ENCODE measurements around the gene BEND4.

Gene BEND4

DNA sequence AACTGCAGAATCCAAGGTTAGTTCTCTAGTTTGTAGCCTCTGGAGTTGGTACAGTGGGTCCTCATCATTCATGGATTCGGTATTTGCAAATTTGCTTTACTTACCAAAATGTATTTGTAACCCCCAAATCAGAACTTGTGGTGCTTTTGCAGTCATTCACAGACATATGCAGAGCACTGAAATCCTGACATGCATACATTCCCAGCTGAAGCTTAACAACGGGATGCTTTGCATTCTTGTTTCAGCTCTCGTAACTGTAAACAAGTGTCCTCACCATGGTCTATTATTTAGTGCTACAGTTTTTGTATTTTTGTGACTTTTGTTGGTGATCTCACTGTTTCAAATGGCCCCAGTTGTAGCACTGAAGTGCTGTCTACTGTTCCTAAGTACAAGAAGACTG lies 16.1 kb downstream of the BEND4 start:
- TF ChIP-seq GATA3 (IDR thresholded peaks at IDR 0.05; ENCODE audit: low read depth, low read length) (no peak), GATA2 (IDR thresholded peaks at IDR 0.05; ENCODE audit: low read depth, low read length) (no peak)

DNA sequence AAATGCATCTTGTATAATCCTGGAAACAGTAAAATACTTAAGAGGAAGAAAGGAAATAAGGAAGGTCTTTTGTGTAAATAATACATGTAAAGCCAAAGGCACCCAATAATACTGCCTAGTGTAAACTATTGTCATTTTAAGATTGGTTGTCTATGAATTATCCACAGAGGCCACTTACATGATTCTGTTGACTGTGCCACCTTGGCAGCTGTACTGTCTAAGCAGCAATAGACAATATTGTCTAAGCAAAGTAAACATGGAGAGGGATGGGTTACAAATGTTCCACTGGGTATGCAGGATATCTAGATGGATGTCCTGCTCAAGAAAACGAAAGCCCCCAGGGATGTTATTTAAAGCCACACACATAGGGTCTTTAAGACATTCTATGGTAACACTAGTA lies 19.4 kb downstream of the BEND4 start:
- TF ChIP-seq GATA2 (IDR thresholded peaks at IDR 0.05; ENCODE audit: low read depth, low read length), result no peak
- TF ChIP-seq GATA3 (IDR thresholded peaks at IDR 0.05; ENCODE audit: low read depth, low read length), result no peak

DNA sequence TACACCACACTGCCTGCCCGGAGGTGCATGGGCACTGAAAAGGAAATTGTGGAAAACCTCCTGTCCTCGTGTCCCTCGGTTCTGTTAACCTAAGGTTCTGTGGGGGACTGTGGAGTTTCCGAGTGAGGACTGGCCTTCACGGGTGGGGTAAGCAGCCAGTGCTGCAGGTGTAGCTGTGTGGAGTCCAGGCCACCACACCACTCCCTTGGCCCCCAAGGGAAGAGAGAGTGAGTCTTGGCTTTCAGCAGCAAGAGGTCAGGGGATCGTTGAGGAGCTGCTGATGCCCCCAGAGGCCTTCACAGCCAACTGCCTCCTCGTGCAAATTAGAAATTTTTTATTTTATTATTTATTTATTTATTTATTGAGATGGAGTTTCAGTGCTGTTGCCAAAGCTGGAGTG lies 20.4 kb downstream of the BEND4 start:
- no peak for TF ChIP-seq GATA3 (IDR thresholded peaks at IDR 0.05; ENCODE audit: low read depth, low read length)
- no peak for TF ChIP-seq GATA2 (IDR thresholded peaks at IDR 0.05; ENCODE audit: low read depth, low read length)

DNA sequence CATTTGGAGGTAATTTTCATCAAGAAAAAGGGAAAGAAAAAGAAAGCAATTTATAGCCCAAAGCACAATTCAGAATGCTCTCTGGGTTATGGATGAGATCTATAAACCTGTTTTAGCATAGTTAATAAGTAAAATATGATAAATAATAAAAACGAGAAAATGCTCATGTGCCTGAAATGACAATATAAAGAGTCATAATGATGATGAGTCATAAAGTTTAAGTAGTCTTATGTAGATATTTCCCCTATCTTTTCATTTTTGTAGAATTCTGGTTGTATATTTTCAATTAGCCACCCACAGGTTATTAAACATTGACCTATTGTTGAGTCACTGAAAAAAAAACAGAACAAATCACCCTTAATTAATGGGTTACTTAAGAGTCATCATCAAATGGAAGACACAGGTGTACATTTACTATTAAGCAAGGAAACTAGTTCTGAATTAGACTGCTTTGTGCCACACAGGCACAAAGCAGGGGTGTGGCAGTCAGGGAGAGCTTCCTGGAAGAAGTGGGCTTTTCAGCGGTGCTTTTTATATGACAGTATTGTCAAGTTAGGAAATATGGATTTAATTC lies 29.3 kb downstream of the BEND4 start:
- no peak for TF ChIP-seq GATA2 (IDR thresholded peaks at IDR 0.05; ENCODE audit: low read depth, low read length)
- no peak for TF ChIP-seq GATA3 (IDR thresholded peaks at IDR 0.05; ENCODE audit: low read depth, low read length)

DNA sequence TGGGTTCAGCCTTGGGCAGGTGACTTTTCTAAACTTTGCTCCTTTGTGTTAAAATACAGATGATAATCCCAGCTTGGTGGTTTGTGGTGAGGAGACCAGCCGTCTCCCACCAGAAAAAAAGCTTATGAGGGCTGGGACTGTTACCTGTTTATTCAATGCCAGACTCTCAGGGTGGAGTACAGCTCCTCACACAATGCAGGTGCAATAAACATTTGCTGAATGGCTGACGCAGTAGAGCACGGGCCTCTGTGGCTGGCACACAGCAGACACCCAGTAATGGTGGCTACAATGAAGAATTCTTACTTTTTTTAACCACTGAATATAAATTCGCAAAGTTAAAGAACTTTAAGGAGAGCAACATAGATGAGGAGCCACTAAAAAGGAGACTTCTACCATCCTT lies 30.2 kb downstream of the BEND4 start:
- TF ChIP-seq GATA2 (IDR thresholded peaks at IDR 0.05; ENCODE audit: low read depth, low read length) (no peak), GATA3 (IDR thresholded peaks at IDR 0.05; ENCODE audit: low read depth, low read length) (no peak)

DNA sequence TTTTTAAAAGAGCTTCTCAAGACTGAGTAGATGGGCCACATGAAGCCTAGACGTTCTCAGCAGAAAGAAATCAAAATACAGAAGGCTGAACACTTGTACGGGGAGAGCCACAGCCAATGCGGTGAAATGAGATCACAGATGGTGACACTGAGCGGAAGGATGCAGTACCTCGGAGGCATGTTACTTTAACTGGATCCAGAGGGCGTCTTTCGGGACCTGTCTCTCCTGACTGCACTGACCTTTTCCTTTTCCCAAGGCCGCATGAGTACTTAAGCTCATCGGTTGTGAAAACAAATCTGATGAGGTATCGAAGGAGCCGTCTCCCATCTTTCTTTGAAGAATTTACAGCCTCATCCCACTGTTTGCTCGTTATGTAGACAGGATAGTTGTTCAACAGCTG lies 32.6 kb downstream of the BEND4 start:
- TF ChIP-seq GATA2 (IDR thresholded peaks at IDR 0.05; ENCODE audit: low read depth, low read length) (no peak), GATA3 (IDR thresholded peaks at IDR 0.05; ENCODE audit: low read depth, low read length) (no peak)

DNA sequence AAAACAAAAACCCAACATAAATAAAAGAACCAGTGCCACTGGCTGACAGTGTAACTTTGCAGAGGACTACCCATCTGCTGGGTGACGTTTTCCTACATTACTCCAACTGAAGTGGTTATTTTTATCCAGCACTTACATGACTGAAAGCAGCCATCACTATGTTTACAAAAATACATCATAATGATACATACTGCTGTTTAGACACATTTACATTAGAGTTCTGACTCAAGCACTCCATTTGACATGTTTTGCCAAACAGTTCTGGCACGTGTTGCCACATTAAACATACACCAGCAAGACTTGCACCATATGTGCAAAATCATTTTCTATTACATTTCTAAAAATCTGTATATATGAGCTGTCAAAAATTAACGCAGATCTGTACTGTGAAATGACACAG lies 39.6 kb downstream of the BEND4 start:
- no peak for TF ChIP-seq GATA3 (IDR thresholded peaks at IDR 0.05; ENCODE audit: low read depth, low read length)
- TF ChIP-seq GATA2 (IDR thresholded peaks at IDR 0.05; ENCODE audit: low read depth, low read length), result no peak

DNA sequence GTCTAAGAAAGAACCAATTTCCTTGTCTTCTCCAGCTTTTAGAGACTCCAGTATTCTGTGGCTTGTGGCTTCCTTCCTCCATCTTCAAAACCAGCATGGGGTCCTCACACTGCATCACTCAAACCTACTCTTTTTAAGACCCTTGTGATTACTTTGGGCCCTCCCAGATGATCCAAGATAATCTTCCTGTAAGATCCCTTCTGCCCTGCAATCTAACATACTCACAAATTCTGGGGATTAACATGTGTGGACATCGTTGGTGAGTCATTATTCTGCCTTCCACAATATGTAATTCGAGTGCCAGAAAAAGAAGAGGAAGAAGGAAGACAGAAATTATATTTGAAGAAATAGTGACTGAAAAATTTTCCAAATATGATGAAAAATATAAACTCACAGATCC lies 47.9 kb downstream of the BEND4 start:
- TF ChIP-seq GATA2 (IDR thresholded peaks at IDR 0.05; ENCODE audit: low read depth, low read length) (no peak), GATA3 (IDR thresholded peaks at IDR 0.05; ENCODE audit: low read depth, low read length) (no peak)

DNA sequence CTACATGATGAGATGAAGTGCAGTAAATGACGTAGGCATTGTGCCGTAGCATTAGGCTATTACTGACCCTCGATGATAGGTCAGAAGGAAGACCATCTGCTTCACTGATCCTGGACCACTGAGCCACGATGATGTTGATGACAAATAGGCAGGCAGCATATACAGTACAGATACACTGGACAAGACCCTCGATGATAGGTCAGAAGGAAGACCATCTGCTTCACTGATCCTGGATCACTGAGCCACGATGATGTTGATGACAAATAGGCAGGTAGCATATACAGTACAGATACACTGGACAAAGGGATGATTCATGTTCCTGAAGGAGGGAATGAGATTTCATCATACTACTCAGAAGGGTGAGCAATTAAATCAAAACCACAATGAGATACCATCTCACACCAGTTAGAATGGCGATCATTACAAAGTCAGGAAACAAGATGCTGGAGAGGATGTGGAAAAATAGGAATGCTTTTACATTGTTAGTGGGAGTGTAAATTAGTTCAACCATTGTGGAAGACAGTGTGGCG lies 50.9 kb downstream of the BEND4 start:
- TF ChIP-seq GATA3 (IDR thresholded peaks at IDR 0.05; ENCODE audit: low read depth, low read length), result no peak
- TF ChIP-seq GATA2 (IDR thresholded peaks at IDR 0.05; ENCODE audit: low read depth, low read length), result no peak

DNA sequence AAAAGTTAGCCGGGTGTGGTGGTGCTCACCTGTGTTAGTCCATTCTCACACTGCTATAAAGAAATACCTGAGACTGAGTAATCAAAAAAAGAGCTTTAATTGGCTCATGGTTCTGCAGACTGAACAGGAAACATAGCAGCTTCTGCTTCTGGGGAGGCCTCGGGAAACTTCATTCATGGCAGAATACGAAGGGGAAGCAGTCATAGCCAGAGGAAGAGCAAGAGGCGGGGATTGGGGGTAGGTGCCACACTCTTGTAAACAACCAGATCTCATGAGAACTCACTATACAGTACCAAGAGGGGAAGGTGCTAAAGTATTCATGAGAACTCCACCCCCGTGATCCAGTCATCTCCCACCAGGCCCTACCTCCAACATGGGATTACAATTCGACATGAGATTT lies 64.1 kb downstream of the BEND4 start:
- TF ChIP-seq GATA2 (IDR thresholded peaks at IDR 0.05; ENCODE audit: low read depth, low read length) (no peak), GATA3 (IDR thresholded peaks at IDR 0.05; ENCODE audit: low read depth, low read length) (no peak)

DNA sequence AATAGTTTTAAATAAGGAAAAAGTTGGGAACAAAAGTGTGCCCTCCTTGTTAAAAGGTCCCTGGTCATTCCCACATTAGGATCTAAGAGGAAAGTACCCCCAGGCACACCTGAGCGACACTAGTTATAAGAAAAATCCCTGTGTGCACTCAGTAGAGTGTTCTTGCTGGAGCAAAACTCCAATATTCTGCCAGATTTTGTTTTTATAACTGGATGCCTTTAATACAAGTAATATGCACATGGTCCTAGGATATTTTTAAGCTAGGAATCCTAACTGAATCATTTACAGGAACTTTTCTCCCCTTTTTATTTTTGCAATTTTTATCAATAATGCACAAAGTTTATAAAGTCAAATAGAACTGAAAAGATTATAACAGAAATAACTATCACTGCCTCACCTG lies 68.6 kb downstream of the BEND4 start:
- TF ChIP-seq GATA3 (IDR thresholded peaks at IDR 0.05; ENCODE audit: low read depth, low read length) (no peak), GATA2 (IDR thresholded peaks at IDR 0.05; ENCODE audit: low read depth, low read length) (no peak)

DNA sequence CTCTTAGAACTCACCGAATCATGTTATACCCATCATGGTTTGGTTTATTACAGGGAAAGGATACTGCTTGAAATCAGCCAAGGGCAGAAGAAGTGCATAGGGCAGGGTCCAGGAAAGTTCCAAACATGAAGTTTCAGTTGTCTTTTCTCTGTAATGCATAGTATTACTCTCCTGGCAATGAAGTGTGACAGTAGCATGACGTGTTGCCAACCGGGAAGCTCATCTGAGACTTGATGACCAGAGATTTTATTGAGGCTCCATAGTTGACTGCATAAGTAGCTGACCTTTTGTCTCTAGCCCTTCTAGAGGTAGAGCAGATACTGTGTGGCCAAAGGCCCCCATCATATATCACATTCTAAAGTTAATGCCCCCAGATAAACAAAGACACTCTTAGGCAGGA lies 72.1 kb downstream of the BEND4 start:
- TF ChIP-seq GATA3 (IDR thresholded peaks at IDR 0.05; ENCODE audit: low read depth, low read length) (no peak), GATA2 (IDR thresholded peaks at IDR 0.05; ENCODE audit: low read depth, low read length) (no peak)

DNA sequence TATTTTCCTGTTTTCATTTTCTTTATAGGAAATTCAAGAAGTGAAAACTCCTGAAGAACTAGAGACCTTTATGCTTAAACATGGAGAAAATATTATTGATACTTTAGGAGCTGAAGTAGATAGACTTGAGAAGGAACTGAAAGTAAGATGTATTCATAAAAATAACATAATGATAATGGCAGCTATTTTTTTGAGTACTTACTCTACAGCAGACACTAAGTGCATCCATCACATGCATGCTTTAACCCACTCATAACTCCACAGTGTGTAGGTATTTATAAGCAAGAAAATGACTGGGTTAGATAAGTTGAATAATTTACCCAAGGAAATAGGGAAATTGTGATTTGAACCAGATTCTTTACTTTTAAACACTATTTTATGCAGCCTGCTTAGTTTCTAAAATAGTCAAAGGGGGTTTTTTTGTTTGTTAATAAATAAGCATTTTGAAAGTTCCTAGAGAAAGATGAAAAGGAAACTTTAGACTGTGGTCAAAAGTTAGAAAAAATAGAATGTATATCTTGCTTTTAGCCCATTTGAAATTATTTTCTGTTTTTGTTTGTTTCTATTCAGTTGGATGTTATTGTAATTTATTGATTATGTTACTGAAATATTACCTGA lies 74.2 kb downstream of the BEND4 start:
- TF ChIP-seq GATA2 (IDR thresholded peaks at IDR 0.05; ENCODE audit: low read depth, low read length) (no peak), GATA3 (IDR thresholded peaks at IDR 0.05; ENCODE audit: low read depth, low read length) (no peak)

DNA sequence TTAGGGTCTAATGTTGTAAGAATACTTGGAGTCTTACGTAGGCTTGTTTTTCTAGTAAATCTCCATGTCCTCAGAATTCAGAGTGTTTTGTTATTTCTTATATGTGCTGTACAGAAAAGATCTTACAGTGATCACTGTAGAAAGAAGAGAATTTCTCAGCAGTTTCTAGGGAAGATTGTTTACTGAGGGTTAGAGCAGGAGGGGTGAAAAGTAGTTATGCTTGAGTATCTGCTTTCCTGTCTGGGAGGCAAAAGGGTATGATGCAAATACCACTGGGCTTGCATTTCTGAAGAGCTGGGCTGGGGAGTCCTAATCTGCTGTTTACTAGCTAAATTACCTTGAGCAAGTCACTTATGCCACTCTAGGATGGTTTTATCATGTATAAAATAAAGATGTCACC lies 78.2 kb downstream of the BEND4 start:
- TF ChIP-seq GATA2 (IDR thresholded peaks at IDR 0.05; ENCODE audit: low read depth, low read length) (no peak), GATA3 (IDR thresholded peaks at IDR 0.05; ENCODE audit: low read depth, low read length) (no peak)

DNA sequence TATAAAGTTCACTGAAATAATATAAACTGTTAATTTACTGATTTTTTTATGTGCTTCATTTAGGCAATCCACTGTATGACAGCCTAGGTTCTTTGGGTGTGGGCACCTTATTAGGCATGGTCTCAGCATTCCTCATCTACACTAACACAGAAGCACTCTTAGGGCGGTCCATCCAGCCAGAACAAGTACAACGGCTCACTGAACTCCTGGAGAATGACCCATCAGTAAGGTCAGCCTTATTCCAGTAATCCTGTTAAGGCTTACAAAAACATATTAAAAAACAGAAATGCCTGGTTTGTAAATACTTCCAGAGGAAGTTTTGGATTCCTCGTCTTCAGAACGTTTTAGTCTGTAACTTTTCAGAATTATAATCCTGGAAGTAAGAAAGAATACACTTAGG lies 82.0 kb downstream of the BEND4 start:
- TF ChIP-seq GATA3 (IDR thresholded peaks at IDR 0.05; ENCODE audit: low read depth, low read length), result no peak
- TF ChIP-seq GATA2 (IDR thresholded peaks at IDR 0.05; ENCODE audit: low read depth, low read length), result no peak
